COLO668 (cell line): ENCODE data around the gene RSRP1.
"Not testable (repeated sequence)": the region's sequence is repeated elsewhere in the genome, so short reads cannot be mapped to it uniquely, and the experiment has no call there.

Experiments
- DNase-seq: peaks from one replicate; lab custom pipeline; 2025; ENCODE audit not compliant: unreplicated experiment; lab: John Stamatoyannopoulos, UW

Gene RSRP1

DNA sequence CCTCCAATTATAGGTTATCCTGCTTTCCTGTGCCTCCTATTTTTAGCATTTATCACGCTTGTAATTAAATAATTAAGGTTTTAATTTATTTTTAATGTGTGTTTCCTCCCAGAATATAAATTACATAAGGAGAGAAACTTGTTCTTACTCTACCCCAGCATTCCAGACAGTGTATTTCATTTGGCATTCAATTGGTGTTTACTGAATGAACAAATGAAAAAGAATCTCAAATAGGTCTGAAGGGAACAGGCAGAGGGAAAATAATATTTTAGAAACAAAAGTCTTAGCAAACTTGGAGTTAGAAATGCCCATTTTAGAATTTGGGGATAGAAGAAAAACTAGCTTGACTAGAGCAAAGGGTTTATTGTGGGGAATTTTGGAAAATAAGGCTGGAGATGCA, 9.9 kb upstream of the RSRP1 start:
- DNase-seq = no peak

DNA sequence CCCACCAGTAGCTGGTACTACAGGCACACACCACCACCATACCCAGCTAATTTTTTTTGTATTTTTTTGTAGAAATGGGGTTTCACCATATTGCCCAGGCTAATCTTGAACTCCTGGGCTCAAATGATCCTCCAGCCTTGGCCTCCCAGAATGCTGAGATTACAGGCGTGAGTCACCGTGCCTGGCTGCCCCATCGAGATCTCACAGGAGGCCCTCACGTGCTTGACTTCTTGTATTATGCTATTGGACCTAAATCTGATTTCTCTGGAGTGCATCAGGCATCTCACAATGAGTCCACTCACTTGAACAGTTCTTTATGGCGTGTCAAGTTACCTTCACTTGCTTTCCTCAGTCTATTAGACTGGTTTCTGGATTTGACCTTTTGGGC, 9.3 kb upstream of the RSRP1 start:
- DNase-seq = no peak

DNA sequence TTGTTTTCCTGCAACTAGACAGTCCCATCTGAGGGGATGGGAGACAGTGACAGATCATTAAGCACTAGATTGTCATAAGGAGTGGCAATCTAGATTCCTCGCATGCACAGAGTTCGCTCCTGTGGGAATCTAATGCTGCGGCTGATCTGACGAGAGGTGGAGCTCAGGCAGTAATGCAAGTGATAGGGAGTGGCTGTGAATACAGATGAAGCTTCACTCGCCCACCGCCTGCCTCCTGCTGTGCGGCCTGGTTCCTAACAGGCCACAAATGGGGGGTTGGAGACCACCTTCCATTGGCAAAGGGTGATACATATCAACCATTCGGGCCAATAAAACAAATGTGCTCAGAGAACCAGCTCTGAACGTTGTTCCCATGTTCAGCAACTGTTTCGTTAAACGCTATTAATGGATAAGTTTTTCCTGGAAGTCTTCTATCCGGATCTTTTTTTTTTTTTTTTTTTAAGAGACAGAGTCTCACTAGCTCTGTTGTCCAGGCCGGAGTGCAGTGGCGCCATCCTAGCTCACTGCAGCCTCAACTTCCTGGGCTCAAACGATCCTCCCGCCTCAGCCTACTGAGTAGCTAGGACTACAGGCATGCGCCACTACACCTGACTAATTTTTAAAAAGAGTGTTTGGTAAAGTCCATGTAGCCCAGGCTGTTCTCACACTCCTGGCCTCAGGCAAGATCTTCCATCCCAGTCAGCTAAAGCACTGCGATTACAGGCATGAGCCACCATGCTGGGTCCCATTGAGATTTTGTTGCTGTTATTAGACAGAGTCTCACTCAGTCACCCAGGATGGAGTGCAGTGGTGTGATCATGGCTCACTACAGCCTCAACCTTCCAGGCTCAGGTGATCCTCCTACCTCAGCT, 8.7 kb upstream of the RSRP1 start:
- DNase-seq = no peak

DNA sequence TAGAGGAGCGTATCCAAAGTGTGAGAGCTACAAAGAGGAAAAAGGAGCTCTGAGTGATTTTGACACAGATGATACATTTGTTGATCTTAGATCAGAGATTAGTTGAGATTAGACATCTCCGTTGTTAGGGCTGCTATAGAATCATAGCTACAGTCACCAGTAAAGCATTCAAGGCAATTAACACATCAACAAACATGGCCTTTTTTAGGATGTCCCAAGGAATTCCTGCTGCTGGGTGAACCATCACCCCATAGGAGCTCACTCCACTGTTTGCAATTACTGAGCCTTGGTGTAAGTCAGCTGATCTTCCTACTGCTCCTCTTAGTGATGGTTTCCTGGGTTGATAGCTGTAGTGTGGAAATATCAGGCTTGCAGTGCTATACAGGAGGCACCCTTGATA, 6.7 kb upstream of the RSRP1 start:
- DNase-seq = no peak

DNA sequence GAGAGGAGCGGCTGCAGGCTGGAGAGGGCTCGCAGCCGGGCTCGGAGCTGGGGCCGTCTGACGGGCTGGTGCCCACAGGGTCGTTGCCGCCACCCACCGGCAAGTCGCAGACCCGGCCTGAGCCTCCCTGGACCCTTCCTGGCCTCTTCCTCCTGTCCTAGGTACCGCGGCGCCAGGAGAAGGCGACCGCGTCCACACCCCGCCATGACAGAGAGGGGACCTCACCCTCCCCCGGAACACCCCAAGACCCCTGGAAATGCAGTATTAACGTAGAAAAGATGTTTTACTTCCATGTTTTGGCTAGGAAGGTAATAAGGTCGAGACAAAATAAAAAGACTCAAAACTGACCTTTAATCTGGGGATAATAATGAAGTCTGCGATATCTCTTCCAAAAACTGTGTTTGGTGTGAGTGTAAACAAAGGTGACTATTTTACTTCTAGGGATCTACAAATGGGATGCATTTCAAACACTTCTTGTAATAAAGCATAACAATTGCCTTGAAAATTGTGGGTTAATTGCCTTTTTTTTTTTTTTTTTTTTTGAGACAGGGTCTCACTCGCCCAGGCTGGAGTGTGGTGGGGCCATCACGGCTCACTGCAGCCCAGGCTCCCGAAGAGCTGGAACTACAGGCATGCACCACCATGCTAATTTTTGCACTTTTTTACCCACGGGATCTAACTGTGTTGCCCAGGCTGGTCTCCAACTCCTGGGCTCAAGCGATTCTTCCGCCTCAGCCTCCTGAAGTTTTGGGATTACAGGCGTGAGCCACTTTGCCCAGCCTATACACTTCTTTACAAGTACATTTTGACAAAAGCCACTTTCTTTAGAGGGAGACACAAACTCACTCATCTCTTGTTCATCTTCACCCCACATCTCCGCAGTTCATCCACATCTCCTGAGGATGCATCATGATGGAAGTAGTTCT, 838 bp upstream of the RSRP1 start:
- DNase-seq = no peak

DNA sequence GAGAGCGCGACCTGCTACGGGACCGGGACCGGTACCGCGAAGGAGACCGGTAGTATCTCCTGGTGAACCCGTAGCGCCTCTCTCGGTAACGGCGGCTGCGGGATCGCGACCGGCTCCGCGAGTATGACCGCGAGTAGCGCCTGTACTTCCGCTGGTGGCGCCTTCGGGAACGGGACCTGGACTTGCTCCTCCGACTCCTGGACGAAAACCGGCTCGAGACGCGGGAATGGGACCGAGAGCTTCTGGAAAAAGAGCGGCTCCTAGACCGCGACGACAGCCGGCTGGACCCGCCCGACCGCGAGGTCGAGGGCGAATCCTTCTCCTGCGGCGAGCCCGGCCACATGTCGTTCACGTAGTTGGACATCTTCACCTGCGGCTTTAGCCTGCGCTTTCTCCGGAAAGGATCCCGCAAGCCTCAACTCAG, 642 bp downstream of the RSRP1 start:
- peak; percentile 69 for DNase-seq

DNA sequence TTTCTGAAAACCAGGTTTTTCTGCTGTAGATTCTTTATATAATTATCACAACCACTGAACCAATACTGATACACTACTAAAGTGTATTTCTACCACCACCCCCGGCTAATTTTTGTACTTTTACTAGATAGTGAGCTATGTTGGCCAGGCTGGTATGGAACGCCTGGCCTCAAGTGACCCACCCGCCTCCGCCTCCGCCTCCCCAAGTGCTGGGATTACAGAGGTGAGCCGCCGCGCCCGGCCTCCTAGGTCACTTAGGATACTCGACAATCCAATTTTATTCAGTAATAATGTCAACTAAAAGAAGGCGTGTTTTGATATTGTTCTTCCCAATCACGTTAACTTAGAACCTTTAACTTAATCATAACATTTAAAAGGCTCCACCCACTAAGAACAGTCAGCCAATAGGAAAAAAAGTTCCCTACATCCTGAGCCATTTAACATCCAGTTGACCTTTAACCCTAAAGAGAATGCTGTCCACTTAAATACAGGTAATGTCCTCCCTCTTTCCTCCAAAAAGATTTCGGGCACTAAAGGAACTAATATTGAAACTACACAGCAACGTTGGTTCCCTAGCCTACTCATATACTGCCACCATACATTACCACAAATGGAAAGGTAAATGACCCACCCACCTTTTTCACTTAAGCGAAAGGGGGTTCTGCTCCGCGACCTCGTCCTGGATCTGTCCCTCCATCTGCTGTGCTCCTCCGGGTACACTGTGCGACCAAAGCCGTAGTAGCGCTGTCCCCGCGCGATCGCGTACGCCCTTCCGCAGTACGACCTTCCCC, 1.2 kb downstream of the RSRP1 start:
- no peak for DNase-seq

DNA sequence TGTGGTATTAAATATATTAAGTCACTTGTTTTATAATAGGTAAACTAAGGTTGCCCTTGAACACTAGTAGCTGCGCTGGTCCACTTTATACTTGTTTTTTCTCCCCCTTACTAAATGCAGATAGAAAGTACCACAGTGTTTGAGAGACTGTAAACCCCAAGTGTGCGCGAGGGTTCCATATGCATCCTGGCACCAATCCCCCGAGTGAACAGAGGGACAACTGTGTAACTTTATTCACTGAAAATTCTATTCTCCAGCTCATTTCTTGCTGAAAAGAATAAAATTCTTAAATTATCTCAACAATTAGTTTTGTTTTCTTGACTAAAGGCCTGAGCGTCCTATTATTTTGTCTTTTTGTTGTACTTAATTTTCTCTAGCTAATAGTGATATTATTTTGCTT, 1.9 kb downstream of the RSRP1 start:
- DNase-seq = no peak

DNA sequence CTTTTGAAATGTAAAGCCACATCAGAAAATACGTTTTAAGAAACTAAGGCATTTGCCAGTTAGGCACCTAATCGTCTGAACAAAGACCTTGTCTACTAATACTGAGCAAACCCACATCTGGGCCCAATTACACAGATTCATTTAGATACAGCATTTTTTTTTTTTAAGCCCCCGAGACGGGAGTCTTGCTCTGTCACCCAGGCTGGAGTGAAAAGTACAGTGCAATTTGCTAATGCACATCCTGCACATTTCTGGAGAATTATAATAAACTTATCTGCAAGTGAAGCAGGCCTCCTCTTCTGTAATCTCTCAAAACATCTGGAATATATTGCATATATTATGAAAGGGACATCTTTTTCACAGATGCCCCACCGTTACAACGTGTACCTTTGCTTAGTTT, 3.3 kb downstream of the RSRP1 start:
- no peak for DNase-seq

DNA sequence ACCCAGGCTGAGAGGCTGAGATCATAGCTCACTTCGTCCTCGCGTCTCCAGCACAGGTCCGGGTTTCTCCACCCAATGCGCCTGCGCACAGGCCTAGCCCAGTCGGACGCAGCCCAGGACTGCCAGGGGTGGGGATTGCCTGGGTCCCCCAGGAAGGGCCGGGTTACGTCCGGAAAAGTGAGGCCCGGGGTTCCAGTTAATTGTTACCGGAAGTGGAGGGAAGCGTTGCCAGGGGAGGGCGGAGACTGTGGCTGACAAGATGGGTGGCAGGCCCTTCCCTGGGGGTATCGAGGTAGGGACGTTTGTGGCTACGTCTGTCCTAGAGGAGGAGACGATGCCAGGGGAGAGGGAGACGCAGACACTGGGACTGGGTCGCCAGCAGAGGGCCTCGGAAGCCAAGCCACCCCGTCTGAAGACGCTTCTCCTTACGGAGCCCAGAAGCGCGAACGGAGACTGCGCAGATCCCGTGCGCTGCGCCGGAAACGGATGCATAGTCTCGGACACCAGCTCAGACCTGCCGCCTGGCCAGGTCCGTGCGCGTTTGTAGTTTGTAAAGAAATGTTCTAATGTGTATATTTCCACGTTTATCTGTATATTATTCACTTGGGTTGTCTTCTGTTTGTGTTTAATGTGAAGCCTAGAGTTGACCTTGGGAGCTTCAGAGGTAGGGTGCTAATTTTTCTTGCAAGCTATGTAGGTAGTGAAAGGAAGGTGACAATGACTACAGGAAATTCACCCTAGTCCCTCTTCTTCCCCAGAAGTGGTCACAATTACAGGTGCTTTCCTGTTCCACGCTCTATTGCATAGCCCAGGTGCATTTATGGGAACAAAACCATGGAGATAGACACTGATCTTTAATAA, 7.3 kb downstream of the RSRP1 start:
- DNase-seq = peak; percentile 99

DNA sequence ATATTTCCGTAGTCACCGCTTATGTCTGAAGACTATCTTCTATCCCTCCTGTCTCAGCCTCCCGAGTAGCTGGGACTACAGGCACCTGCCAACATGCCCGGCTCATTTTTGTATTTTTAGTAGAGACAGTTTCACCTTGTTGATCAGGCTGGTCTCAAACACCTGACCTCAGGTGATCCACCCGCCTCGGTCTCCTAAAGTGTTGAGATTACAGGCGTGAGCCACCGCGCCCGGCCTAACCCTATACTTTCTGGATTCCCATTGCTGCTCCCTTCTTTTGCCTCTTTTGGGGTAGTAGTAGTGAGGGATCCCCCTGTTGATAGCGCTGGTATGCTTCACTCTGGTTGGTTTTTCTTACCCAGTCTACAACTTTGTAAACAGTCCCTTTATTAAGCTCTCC, 9.2 kb downstream of the RSRP1 start:
- DNase-seq = no peak

DNA sequence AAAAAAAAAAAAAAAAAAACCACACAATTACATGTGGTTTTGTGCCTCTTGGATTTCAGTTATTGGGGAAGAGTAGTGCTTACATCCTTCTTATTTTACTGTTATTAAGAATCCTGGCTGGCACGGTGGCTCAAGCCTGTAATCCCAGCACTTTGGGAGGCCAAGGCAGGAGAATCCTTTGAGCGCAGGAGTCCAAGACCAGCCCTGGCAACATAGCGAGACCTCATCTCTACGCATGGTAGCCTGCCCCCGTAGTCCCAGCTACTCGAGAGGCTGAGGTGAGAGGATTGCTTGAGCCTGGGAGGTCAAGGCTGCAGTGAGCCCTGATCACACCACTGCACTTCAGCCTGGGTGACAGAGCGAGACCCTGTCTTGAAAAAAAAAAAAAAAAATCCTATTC, 11.0 kb downstream of the RSRP1 start:
- DNase-seq = not testable (repeated sequence)

DNA sequence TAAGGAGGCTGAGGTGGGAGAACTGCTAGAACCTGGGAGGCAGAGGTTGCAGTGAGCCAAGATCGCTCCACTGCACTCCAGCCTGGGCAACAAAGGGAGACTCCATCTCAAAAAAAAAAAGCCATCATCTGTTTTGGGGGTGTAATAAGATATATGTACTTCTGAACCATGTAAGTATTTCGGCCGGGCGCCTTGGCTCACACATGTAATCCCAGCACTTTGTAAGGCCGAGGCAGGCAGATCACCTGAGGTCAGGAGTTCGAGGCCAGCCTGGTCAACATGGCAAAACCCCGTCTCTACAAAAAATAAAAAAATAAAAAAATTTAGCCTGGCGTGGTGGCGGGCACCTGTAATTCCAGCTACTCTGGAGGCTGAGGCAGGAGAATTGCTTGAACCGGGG, 11.8 kb downstream of the RSRP1 start:
- DNase-seq = not testable (repeated sequence)

DNA sequence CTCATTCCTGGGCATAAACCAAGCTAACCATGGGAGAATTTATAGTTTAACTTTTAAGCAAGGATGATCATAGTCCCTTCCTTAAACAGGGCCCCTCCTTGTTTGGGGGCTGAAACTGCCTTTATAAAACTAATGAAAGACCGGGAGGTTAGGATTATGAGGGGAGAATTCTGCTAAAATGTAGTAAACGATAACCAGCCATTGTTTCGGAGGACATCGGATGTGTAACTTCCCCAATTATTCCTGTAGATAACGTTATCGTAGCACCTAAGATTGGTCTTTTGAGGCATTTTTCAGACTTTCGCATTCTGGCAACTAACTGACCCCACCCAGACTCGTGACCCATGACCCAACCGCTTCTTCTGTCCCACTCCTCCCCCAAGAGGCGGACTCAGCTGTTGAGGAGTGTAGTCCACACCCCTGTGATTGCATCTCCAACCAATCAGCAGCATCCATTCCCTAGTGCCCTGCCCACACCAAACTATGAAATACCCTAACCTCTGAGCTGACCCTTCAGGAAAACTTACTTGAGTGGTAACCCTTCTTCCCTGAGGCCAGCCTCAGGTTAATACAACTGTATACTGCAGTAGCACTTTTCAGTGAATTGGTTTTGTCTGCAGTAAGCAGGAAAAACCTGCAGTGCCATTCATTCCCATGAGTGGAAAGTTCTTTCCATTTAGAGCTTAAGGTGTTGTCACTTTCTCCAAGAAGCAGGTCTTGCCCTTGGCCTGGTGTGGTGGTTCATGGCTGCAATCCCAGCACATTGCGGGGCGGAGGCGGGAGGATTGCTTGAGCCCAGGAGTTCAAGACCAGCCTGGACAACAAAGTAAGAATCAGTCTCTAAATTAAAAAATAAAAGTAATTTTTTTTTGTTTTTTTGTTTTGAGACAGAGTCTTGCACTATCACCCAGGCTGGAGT, 14.1 kb downstream of the RSRP1 start:
- peak; percentile 71 for DNase-seq

DNA sequence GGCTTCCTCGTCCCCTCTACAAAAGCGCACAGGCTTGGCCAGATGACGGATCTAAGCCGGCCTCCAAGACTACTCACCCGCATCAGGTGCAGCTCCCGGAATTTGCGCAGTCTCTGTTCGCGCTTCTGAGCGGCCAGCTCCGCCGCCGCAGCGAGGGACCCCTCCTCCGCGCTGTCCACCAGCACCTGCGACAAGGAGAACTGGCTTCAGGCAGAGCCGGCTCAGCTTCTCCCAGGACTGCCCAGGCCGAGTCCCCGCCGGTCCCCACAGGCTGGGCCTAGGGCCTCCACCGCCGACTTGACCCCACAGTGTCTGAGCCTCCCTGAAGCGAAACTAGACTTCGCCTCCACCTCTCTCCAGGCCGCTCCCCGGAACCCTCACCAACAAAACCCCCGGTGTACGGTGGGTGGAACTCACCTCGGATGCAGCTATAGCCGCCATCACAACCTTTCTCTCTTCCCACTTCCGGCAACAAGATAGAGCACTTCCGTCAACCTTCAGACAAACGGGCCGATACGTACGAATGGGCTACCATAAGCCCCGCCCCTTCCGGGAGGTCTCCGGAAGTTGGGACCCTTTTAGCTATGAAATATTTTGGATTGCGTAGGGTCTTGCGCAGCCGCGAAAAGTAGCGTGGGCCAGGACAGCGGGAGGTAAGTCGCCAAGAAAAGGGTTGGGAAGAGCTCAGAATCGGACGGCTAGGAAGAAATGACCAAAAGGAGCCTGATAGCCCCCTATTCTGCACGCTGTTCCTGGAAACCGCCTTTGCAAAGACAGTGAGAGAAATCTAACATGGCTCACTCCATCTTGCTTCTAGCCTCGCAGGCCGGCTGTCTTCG, 15.0 kb downstream of the RSRP1 start, which contains the start of gene SYF2:
TSS of gene SYF2 (minus strand) at position 476 of the 839 bp plus-strand sequence. CDS start at position 441, 35 bp downstream.
- peak; percentile 96 for DNase-seq

DNA sequence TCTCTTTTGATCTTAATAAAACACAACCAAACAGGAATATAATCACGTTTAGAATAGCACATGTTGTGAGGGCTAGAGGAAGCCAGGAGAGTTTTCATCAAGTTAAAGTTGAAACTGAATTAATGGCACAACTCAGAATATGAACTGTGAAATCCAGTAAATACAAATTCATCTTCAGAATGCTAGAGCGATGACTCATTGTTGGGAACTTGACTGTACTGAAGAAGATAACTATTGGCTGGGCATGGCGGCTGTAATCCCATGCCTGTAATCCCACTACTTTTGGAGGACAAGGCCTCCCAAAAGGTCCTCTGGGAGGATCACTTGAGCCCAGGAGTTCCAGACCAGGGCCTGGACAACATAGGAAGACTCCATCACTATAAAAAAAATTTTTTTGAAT, 23.8 kb downstream of the RSRP1 start:
- DNase-seq = no peak

DNA sequence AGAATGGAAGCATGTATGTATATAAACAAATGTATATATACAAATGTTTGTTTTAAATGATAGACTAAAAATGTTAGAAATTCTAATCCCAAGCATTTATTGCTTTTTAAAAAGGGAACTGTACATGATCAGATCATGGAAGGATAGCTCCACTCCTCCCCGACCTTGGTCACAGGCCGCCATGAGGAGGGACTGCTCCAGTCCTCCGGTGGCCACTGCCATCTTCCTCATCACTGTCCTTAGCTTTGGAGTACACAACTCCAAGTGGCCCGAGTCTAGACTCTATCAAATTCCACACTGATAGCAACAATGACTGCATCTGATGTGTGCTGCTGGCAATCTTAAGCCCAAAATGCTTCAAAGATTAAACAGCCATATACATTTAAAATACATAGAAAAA, 24.6 kb downstream of the RSRP1 start:
- DNase-seq = no peak

DNA sequence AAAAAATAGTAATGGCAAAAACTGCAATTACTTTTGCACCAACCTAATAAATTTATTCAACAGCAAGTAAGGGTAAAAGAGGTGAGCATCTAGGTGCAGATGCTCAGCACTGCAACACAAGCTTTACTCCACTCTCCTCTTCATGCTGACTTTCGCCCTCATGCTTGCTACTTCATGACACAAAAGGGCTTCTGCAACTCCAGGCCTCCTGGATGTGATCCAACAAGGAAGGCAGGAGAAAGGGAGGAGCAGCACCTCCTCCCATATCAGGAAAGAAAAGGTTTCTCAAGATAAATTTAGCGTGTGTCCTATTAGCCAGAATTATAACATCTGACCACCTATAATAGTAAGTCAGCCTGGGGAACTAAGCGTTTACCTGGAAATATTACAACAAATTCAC, 26.6 kb downstream of the RSRP1 start:
- DNase-seq = no peak
